Keratinocyte (primary cell): Measurements from ENCODE around the gene PTGES. TPM values are rescaled to one million over a fixed set of nuclear protein-coding genes. Genes with fewer than 3 reads are reported as not detected.

ENCODE experiments used
- DNase-seq: peaks from one replicate; pipeline ENCODE4 v3.0.0-alpha.2; 2011; ENCODE audit warnings: low read depth, missing footprints, low spot score
- FAIRE-seq: peaks from 2 replicates; lab custom pipeline; 2011; peaks lifted over from hg19 to GRCh38; lab: Jason Lieb, UNC
- H2AFZ ChIP-seq: 2 replicates; pipeline ENCODE4 v1.6.0; 2012; ENCODE audit warnings: low read length, control low read depth, inconsistent platforms; ENCODE audit not compliant: control insufficient read depth
- H3K27ac ChIP-seq: 2 replicates; pipeline ENCODE4 v1.5.1; 2011; ENCODE audit warnings: low read length; ENCODE audit not compliant: control insufficient read depth, insufficient read depth
- H3K27me3 ChIP-seq: 3 replicates; pipeline ENCODE4 v1.6.0; 2011; ENCODE audit warnings: low read length; ENCODE audit not compliant: control insufficient read depth, insufficient read depth; ENCODE audit errors: extremely low read depth
- H3K36me3 ChIP-seq, 2 experiments: 2 replicates in 1 of 2; 3 replicates in 1 of 2; pipeline ENCODE4 v1.5.1; 2011; ENCODE audit warnings: low read length in 2 of 2, mild to moderate bottlenecking in 1 of 2; ENCODE audit not compliant: control insufficient read depth in 2 of 2, insufficient read depth in 2 of 2; ENCODE audit errors: extremely low read depth in 1 of 2
- H3K4me1 ChIP-seq: 3 replicates; pipeline ENCODE4 v1.5.1; 2011; ENCODE audit warnings: low read length; ENCODE audit not compliant: control insufficient read depth, insufficient read depth; ENCODE audit errors: extremely low read depth
- H3K4me2 ChIP-seq: 3 replicates; pipeline ENCODE4 v1.6.0; 2011; ENCODE audit warnings: low read depth, low read length; ENCODE audit not compliant: control insufficient read depth, insufficient read depth; ENCODE audit errors: extremely low read depth
- H3K4me3 ChIP-seq, 3 experiments: fragments of 200-600 bp in 1 of 3; sonication (generic) in 1 of 3; 2 replicates in 2 of 3; 3 replicates in 1 of 3; pipeline ENCODE4 v1.5.1; 2011 to 2016; ENCODE audit warnings: low read length in 3 of 3, mild to moderate bottlenecking in 3 of 3, control low read depth in 2 of 3, inconsistent platforms in 1 of 3, low read depth in 1 of 3, mixed read lengths in 1 of 3, mixed run types in 1 of 3, moderate library complexity in 1 of 3; ENCODE audit not compliant: control insufficient read depth in 2 of 3, insufficient read depth in 2 of 3; ENCODE audit errors: extremely low read depth in 1 of 3
- H3K79me2 ChIP-seq: 2 replicates; pipeline ENCODE4 v1.6.0; 2012; ENCODE audit warnings: low read length; ENCODE audit not compliant: control insufficient read depth, insufficient read depth
- H3K9ac ChIP-seq: 3 replicates; pipeline ENCODE4 v1.6.0; 2011; ENCODE audit warnings: low read length; ENCODE audit not compliant: control insufficient read depth, insufficient read depth; ENCODE audit errors: extremely low read depth
- H3K9me1 ChIP-seq: 3 replicates; pipeline ENCODE4 v1.6.0; 2011; ENCODE audit warnings: low read length; ENCODE audit not compliant: control insufficient read depth, insufficient read depth; ENCODE audit errors: extremely low read depth
- H3K9me3 ChIP-seq: 2 replicates; pipeline ENCODE4 v1.5.1; 2012; ENCODE audit warnings: low read depth, low read length; ENCODE audit not compliant: control insufficient read depth
- H4K20me1 ChIP-seq: 3 replicates; pipeline ENCODE4 v1.6.0; 2011; ENCODE audit warnings: low read length; ENCODE audit not compliant: control insufficient read depth, insufficient read depth; ENCODE audit errors: extremely low read depth
- EZH2 ChIP-seq: IDR thresholded peaks from one replicate; pipeline ENCODE4 v1.6.1; 2012; ENCODE audit warnings: inconsistent platforms, mild to moderate bottlenecking, low read length, moderate library complexity
- dilution Hi-C: fragments of 300-500 bp; cut with MboI; formaldehyde crosslinking; loops from one replicate; pipeline ENCODE4 v1.7.0; 2020; ENCODE audit warnings: low sequenced_read_pairs; ENCODE audit not compliant: extremely low pct_ligation_motif_present
- polyA plus RNA-seq, 5 experiments: library from polyadenylated mRNA; depleted of rRNA in 3 of 5; stranded (reverse) in 3 of 5; stranded (forward) in 1 of 5; unstranded in 1 of 5; fragments of >200 nt; gene quantifications; 1 replicate in 1 of 5; 2 replicates in 3 of 5; 3 replicates in 1 of 5; pipeline versions ENCODE4 v1.2.1 to v1.2.3, GENCODE V29; 2011 to 2012; ENCODE audit warnings: missing spikeins in 2 of 5, low read depth in 1 of 5, low replicate concordance in 1 of 5
- TF ChIP-seq, protein P1 (sequence below), 3 experiments: IDR thresholded peaks in 1 of 3; conservative IDR thresholded peaks in 1 of 3; optimal IDR thresholded peaks in 1 of 3; 2 replicates in 2 of 3; 3 replicates in 1 of 3; pipeline versions ENCODE3 to v1.5.1; 2011; ENCODE audit warnings: low read length in 3 of 3, mild to moderate bottlenecking in 3 of 3, moderate library complexity in 2 of 3, control low read depth in 1 of 3, inconsistent platforms in 1 of 3; ENCODE audit not compliant: insufficient read depth in 2 of 3; ENCODE audit errors: extremely low read depth in 1 of 3

PTGES gene
- polyA plus RNA-seq, 1 donor (not counting 4 experiments of a cell fraction or from before 2014, with no cell fraction given) = 19.7 TPM

DNA sequence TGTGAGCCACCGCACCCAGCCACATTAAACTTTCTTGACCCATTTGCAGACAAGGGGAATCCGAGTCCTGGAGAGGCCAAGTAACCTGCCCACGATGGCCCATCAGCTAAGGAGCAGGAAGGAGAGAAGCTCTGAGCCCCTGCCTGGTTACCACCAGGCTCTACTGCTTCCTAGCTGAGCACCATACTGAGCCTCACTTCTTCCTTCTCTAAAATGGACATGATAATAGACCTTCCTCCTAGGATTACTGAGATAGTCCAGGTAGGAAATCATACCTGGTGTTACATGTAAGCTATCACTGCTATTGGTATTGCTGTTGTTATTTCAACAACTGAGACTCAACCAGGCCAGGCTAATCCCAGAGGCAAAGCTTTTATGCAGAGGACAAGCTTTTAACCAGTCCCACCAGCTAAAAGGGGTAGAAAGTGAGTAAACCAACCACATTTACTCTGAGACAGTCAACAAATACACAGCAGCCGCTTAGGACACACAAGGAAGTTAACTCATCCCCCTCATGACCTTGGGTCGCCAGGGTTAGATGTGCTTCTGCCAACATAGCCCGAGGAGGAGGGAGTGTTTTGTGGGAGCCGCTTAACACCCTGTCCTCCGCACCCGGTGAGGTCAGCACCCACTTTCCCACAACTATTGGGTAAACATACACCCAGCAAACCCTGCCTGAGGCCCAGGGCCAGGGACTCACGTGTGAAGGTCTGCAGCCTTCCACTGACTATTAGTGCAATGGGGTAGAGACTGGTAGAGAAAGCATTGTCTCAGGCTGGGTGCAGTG, 20.6 kb upstream of the PTGES start:
- H3K4me2 ChIP-seq = peak overlapping the region; percentile 29
- no peaks in the 10 kb centered on the region for H3K36me3 ChIP-seq
- no peak overlapping the region for H3K27ac ChIP-seq
- no peak overlapping the region for H2AFZ ChIP-seq
- H3K4me1 ChIP-seq = peaks cover 28% of the 10 kb centered on the region
- H3K9ac ChIP-seq = peak overlapping the region; percentile 39
- no peak overlapping the region for H3K4me3 ChIP-seq
- no peak for TF ChIP-seq EZH2
- TF ChIP-seq, protein P1, sequence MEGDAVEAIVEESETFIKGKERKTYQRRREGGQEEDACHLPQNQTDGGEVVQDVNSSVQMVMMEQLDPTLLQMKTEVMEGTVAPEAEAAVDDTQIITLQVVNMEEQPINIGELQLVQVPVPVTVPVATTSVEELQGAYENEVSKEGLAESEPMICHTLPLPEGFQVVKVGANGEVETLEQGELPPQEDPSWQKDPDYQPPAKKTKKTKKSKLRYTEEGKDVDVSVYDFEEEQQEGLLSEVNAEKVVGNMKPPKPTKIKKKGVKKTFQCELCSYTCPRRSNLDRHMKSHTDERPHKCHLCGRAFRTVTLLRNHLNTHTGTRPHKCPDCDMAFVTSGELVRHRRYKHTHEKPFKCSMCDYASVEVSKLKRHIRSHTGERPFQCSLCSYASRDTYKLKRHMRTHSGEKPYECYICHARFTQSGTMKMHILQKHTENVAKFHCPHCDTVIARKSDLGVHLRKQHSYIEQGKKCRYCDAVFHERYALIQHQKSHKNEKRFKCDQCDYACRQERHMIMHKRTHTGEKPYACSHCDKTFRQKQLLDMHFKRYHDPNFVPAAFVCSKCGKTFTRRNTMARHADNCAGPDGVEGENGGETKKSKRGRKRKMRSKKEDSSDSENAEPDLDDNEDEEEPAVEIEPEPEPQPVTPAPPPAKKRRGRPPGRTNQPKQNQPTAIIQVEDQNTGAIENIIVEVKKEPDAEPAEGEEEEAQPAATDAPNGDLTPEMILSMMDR (optimal IDR thresholded peaks at IDR 0.05 in 1 of 3, IDR thresholded peaks at IDR 0.05 in 1 of 3, conservative IDR thresholded peaks at IDR 0.05 in 1 of 3; ENCODE audit: extremely low read depth in 1 of 3, insufficient read depth in 2 of 3, low read length in 3 of 3) = no peak
- FAIRE-seq (no peak), DNase-seq (peak; percentile 90)
- dilution Hi-C loops = no loop called here
- H3K27me3 ChIP-seq = peaks cover 13% of the 10 kb centered on the region
- H3K9me1 ChIP-seq = no peaks in the 10 kb centered on the region
- no peaks in the 10 kb centered on the region for H3K79me2 ChIP-seq
- peaks cover 2% of the 10 kb centered on the region for H4K20me1 ChIP-seq
- H3K9me3 ChIP-seq = no peaks in the 10 kb centered on the region

DNA sequence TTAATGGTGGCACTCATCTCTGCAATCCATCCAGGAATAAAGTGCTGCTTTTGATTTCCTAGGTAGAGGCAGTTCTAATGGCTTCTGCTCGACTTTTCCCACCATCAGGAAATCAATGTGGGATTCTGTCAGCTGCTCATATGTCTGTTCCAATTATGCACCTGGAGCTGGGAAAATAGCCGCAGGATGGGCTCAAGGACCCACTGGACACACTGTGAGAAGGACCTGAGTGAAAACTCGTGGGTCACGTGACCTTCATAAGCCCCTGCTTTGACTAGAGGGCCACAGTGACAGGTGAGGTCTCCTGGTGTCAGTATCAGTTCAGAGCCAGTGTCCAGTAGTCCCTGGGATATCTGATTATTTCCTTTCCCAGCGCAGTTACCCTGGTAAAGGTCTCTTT, 17.9 kb upstream of the PTGES start:
- Histone ChIP-seq H3K4me3 (no peak overlapping the region), H4K20me1 (peaks cover 2% of the 10 kb centered on the region), H3K9me3 (no peaks in the 10 kb centered on the region), H3K9ac (no peak overlapping the region), H2AFZ (no peak overlapping the region), H3K79me2 (no peaks in the 10 kb centered on the region), H3K27me3 (peaks cover 13% of the 10 kb centered on the region), H3K9me1 (no peaks in the 10 kb centered on the region), H3K27ac (no peak overlapping the region), H3K36me3 (no peaks in the 10 kb centered on the region), H3K4me1 (peaks cover 10% of the 10 kb centered on the region), H3K4me2 (no peak overlapping the region)
- DNase-seq (no peak), FAIRE-seq (no peak)
- TF ChIP-seq EZH2 = no peak
- TF ChIP-seq, protein P1 (optimal IDR thresholded peaks at IDR 0.05 in 1 of 3, IDR thresholded peaks at IDR 0.05 in 1 of 3, conservative IDR thresholded peaks at IDR 0.05 in 1 of 3; ENCODE audit: extremely low read depth in 1 of 3, insufficient read depth in 2 of 3, low read length in 3 of 3) = no peak
- dilution Hi-C loops = no loop called here
